HT-29 (cell line): Measurements from ENCODE around the gene FSIP1. TPM values are rescaled to one million over a fixed set of nuclear protein-coding genes. Genes with fewer than 3 reads are reported as not detected.
A peak's percentile ranks its signal among the peaks of the same experiment; 100 is the strongest.

Experiments
- DNase-seq: peaks from one replicate; pipeline ENCODE4 v3.0.0-alpha.2; 2015; ENCODE audit warnings: low spot score
- total RNA-seq: library from RNA; depleted of rRNA; stranded (reverse); fragments of >200 nt; shearing (Covaris generic); gene quantifications from 2 replicates; pipeline ENCODE4 v1.2.3, GENCODE V29; 2014

The FSIP1 gene
- total RNA-seq, 1 experiment from 2014 or later, result 0.48 TPM

DNA sequence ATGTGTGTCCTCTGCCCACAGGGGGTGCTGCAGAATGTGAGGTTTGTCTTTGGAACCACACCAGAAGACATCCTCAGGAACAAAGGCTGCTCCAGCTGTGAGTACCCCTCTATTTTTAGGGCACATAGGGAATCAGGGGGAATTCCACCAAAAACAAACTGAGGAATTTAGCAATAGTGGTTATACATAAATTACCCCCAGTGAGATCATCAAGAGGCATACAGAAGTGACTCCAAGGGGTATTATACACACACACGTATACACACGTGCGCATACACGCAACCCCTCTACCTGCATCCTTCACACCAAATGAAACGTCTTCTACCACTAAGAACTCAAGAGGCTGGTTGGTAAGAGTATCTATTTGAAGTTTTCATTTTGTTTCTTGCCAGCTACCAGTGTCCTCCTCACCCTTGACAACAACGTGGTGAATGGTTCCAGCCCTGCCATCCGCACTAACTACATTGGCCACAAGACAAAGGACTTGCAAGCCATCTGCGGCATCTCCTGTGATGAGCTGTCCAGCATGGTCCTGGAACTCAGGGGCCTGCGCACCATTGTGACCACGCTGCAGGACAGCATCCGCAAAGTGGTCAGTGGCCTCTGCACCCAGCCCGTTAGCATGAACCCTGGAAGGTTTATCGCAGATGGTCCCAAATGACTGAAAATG lies 198.9 kb downstream of the FSIP1 start:
- peak; percentile 51 for DNase-seq

DNA sequence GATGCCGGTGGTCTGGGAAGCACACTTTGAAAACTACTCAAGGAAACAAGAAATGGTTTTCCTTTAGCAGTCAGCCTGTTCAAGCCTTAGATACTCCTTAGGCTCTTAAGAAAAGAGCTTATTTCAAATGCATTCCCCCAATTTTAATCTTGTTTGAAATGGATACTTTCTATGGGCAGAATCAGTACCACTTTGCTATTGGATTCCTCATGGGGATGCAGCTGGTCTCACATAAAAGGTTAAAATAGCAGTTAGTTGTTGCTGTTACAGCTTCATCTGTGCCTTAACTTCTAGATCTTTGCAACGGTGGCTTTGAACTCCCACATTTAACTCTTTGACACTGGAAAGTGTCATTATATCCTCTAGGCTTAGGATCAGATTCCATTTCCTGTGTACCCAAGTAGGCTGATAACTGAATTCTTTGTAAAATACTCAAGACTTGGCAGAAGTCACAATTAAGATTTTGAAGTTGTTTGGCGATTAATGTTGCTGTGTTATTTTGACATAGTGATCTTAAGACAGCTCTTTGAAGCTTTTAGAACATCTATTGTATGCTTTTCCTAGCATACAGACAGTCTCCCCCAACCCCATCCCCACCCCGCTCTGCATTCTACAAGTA lies 199.6 kb downstream of the FSIP1 start:
- no peak for DNase-seq

GRCh38 chr15:39582286-39582976 lies 200.2 kb downstream of the FSIP1 start:
- no peak for DNase-seq

DNA sequence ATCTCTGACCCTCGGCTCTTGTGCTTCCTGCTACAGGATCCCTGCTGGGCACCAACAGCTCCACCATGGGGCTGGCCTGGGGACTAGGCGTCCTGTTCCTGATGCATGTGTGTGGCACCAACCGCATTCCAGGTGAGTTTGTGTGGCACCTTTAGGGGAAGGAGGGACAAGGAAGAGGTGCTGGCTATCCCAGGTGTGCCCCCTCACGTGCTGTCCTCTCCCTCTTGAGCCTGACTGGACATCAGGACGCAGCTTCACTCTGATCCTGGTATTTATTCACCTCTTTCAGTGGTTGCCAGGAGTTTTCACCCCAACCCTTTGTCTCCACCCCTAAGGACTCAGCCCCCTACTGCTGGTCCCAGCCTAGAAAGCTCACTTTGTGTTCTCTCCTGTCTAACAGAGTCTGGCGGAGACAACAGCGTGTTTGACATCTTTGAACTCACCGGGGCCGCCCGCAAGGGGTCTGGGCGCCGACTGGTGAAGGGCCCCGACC lies 200.8 kb downstream of the FSIP1 start:
- DNase-seq, result peak; percentile 86

- peak; percentile 70 for DNase-seq
Observed at GRCh38 chr15:39581242-39581792, 201.3 kb downstream of the FSIP1 start.

DNA sequence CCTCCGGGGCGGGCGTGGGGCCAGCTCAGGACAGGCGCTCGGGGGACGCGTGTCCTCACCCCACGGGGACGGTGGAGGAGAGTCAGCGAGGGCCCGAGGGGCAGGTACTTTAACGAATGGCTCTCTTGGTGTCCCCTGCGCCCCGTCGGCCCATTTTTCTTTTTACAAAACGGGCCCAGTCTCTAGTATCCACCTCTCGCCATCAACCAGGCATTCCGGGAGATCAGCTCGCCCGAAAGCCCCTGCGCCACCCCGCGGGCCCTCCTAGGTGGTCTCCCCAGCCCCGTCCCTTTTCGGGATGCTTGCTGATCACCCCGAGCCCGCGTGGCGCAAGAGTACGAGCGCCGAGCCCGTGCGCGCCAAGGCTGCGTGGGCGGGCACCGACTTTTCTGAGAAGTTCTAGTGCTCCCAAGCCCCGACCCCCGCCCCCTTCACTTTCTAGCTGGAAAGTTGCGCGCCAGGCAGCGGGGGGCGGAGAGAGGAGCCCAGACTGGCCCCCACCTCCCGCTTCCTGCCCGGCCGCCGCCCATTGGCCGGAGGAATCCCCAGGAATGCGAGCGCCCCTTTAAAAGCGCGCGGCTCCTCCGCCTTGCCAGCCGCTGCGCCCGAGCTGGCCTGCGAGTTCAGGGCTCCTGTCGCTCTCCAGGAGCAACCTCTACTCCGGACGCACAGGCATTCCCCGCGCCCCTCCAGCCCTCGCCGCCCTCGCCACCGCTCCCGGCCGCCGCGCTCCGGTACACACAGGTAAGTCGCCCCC lies 202.0 kb downstream of the FSIP1 start, which contains the start of gene THBS1:
Gene THBS1 (plus strand): TSS at position 595 of the 757 bp plus-strand sequence. CDS start 779 bp downstream, outside the sequence.
- DNase-seq, result peak; percentile 91

DNA sequence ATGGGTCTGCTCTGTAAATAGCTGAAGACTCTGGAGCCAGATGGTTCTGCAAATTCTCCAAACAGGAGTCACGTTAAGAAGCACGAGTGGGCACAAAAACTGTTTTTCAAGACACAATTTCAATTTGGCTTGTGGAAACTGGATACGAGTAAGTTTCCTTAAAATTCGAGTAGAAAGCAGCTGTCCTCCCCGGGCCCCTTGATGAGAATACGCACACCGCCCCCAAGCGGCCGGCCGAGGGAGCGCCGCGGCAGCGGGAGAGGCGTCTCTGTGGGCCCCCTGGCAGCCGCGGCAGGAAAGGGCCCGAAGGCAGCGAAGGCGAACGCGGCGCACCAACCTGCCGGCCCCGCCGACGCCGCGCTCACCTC lies 202.5 kb downstream of the FSIP1 start:
- peak; percentile 95 for DNase-seq

- peak; percentile 44 for DNase-seq
Observed at GRCh38 chr15:39579487-39580116, 203.0 kb downstream of the FSIP1 start.

- DNase-seq, result no peak
Observed at GRCh38 chr15:39578851-39579486, 203.7 kb downstream of the FSIP1 start.

DNA sequence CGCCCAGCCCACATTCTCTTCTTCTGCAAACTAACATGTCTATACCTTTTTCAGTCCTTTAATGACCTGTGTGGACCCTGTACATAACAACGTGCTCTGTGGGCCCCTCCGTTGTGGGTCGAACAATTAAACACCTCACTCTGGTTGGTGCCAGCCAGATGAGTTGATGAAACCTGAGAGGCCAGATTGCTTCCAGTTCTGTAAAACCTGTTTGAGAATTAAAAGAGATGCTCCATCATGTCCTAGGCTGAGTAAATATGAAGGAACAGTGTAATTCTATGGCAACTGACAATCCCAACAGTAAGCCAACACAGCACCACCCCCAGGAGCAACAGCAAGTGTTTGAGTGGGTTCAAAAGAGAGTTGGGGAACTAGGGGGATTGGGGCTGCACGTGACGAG lies 207.5 kb downstream of the FSIP1 start:
- DNase-seq, result no peak

DNA sequence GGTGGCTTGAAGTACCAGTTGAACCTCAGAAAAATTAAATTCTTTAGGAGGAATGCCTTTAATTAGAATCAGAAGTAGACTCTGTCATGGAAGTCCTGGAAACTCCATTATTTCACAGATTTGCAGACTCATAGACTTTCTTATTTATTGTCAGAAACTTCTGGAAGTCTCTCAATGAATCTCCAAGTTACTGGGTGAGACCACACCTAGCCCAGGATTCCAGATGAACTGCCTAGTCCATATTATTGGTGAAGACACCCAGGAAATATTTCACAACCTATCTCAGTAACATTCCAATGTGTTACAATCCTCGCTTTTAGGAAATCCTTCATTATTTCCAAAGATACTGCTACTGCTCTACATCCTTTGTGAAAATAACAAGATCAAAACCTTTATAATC lies 208.2 kb downstream of the FSIP1 start:
- DNase-seq, result no peak

GRCh38 chr15:39573844-39574243 lies 208.8 kb downstream of the FSIP1 start:
- DNase-seq, result no peak

- DNase-seq, result no peak
Observed at GRCh38 chr15:39573287-39573686, 209.4 kb downstream of the FSIP1 start.

GRCh38 chr15:39565851-39566250 lies 216.8 kb downstream of the FSIP1 start:
- DNase-seq, result no peak

DNA sequence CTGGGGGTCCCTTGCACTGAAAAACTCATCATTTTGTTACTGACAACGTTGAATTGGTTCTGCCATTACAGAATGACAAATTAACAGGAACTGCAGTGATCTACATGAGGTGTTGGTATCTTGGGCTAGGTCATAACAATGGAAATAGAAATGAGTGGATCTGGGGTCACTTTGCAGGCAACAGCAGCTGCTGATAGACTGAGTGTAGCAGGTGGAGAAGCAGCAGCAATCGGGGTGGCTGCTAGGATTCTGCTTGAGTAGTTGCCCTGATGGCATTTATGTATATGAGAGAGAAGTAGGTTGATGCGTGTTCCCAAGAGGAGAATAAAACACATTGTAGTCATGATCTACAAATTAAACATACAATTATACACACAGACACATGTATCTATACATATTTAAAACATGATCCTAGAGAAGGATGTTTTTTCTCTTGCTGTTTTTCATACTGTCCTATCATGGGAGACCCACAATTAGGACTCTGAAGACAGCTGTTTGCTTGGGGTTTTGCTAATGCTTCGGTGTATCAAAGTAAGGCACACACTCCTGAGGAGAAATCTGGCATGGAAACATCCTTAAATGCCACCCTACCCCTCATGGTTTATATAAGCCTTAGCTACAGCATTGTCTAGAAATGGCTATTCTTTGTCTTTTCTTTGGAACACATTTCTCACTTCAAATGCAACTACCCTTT lies 217.5 kb downstream of the FSIP1 start:
- DNase-seq, result no peak

DNA sequence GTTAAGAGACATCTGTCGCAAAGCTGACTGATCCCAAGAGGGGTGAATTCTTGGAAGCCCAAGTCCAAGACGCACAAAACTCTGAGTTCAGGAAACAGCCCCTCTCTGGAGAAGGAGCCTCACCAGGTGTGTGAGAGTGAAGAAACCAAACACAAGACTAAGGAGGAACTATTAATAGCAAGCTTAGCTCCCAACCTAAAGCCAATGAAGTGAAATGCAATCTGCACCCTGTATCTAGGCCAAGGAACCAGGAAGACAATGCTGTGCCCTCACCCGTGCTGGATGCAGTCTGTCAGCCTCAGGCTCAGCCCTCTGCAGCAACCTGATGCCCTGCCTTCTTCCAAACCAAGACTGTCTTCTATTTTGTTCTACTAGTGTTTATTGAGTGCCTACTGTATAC lies 224.2 kb downstream of the FSIP1 start:
- DNase-seq, result no peak

- DNase-seq, result no peak
Observed at GRCh38 chr15:39556461-39556860, 226.2 kb downstream of the FSIP1 start.

- DNase-seq, result no peak
Observed at GRCh38 chr15:39555885-39556284, 226.8 kb downstream of the FSIP1 start.

DNA sequence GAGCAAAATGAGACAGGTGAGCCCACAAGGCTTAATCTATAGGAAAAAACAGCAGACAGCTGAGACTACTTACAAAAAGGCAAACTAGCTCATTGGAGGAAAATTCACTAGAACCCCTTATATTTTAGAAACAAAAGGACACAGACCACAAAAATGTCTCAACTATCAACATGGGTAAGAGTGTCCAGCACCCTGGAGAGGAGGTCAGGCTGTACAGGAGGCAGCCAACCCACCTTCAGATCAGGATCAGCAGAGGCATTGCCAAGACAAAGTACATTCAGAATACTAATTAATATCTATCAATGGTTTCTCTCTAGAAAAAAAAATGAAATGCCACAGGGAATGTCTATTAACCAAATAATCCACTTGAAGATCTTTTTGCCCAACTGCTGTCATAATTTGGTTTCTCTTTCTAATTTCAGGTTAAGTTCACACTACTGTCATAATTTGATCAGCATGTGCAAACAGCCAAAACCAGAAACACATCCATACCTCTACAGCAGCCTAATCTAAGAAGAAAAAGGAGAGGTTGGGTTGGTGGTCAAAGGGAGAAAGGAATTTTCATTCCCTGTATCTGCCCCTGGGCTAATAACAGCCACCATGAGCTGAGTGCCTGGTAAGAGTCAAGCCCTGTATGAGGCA lies 227.8 kb downstream of the FSIP1 start:
- DNase-seq, result no peak
